NCI-H1105 treated with DMSO at 0.1 percent for 48 hours (cell line): ENCODE results near the gene UGT1A3.

Experiments
- DNase-seq: peaks from one replicate; lab custom pipeline; 2025; lab: John Stamatoyannopoulos, UW

The UGT1A3 gene

DNA sequence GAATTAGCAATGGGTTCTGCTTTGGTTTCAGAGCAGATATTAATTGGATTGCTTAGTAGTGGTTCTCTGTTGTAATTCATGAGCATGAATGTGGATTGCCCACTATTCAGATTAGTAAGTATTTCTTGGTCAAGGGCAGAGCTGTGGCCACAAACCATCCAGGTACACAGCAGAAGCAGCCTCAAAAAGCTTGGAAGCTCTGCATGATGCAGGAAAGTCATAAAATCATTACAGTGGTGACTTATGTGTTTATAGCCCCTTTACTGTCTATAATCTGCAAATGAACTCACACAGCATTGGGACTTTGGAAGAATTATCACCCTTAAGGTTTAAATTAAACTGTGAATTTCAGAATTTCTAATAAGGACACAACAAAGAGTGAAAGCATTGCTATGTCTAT lies 29.3 kb downstream of the UGT1A3 start:
- DNase-seq: no peak

DNA sequence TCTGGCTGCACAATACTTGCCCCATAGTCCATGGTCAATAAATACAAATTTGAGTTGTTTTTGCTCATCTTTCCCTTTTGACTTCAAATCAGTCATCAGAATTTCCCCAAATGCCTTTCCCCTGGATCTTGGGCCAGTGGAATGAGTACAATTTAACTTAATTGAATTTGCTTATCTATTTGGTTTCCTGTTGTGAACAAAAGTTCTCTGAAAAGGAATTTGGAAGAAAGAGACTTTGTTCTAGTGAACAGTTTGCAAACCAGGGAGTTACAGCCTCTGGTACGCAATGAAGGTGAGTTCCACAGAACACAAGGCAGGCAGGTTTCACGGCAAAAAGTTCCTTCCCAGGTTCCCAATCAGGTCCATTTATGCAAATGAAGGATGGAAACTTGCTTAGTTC lies 30.0 kb downstream of the UGT1A3 start:
- no peak for DNase-seq

DNA sequence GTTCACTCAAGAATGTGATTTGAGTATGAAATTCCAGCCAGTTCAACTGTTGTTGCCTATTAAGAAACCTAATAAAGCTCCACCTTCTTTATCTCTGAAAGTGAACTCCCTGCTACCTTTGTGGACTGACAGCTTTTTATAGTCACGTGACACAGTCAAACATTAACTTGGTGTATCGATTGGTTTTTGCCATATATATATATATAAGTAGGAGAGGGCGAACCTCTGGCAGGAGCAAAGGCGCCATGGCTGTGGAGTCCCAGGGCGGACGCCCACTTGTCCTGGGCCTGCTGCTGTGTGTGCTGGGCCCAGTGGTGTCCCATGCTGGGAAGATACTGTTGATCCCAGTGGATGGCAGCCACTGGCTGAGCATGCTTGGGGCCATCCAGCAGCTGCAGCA lies 31.2 kb downstream of the UGT1A3 start, which contains the start of gene UGT1A1:
TSS of gene UGT1A1 (plus strand) at position 228 of the 400 bp plus-strand sequence. CDS start at position 246, 18 bp downstream.
- DNase-seq: no peak

DNA sequence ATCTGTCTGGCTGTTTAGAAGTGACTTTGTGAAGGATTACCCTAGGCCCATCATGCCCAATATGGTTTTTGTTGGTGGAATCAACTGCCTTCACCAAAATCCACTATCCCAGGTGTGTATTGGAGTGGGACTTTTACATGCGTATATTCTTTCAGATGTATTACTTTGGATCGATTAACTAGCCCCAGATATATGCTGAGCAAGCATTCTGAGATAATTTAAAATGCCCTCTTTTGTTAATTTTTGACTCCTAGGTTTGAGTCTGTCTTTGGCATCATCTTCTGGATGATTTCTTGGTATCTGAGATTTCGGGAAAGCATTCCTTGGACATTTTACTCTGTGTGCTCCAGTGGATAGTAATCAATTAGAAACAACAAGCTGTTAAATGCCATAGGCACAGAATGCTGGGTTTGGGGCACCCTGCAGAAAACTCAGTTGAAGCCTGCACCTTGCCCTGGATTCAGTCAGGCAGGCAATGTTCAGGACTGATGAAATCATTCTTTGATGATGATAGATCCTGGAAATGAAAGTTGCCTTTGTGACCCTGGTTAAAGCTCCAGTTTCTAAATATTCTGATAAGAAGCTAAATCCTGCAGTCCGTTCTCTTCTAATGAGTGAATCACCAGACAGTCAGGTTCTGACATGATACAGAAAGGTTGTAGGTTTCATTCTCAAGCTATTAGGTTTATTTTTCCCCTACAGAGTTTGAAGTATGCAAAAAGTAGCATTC lies 32.4 kb downstream of the UGT1A3 start:
- DNase-seq: no peak

DNA sequence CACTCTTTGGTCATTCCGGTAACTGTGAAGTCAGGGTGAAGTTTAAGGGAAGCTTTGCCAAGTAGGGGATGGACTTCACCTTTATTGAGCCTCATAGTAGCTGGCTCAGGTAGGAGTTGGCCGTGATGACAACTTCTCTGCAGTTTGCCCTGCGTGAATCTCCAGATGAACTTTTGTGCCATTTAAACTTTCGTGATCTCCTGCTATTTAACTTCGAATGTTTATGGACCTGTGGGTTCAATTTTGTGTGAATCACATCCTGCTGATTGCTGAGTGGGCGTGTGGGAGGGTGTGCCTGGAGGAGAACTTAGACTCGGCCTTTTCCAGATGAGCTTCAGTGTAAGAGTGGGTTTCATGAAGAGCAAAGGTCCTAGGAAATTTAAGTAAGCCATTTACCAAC lies 35.4 kb downstream of the UGT1A3 start:
- DNase-seq: no peak

DNA sequence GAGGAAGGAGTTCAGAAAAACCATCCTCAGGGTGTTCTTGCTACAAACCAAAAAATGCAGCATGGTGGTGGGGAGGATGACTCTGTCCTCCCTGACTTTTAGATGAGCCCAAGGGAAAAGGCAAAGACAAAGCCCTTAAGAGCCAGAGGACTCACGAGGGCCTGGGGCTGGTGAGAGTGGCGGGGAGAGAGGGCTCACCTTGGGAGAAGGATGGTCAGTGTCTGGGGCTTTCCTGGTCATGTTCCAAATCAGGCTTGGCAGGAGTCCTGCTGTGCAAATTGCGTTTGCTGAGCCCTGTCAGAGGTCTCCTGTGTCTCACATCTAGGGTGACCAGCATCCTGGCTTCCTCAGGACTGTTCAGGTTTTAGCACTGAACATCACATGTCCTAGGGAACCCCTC lies 35.9 kb downstream of the UGT1A3 start:
- DNase-seq: no peak

DNA sequence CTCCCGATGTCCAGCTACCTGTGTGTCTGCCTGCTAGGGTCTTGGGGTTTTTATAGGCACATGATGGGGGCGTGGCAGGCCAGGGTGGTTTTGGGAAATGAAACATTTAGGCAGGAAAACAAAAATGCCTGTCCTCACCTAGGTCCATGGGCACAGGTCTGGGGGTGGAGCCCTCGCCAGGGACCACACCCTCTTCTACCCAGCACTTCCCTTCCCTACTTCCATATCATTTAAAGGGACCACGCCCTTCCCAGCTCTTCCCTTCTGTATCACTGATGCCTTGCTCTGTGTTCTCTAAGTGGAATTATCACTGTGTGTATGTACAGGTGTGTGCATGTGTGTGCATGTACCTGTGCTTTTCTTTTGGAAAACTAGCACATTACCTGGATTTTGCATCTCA lies 37.6 kb downstream of the UGT1A3 start:
- DNase-seq: no peak

DNA sequence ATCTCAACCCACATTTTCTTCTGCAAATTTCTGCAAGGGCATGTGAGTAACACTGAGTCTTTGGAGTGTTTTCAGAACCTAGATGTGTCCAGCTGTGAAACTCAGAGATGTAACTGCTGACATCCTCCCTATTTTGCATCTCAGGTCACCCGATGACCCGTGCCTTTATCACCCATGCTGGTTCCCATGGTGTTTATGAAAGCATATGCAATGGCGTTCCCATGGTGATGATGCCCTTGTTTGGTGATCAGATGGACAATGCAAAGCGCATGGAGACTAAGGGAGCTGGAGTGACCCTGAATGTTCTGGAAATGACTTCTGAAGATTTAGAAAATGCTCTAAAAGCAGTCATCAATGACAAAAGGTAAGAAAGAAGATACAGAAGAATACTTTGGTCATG lies 39.2 kb downstream of the UGT1A3 start:
- no peak for DNase-seq

DNA sequence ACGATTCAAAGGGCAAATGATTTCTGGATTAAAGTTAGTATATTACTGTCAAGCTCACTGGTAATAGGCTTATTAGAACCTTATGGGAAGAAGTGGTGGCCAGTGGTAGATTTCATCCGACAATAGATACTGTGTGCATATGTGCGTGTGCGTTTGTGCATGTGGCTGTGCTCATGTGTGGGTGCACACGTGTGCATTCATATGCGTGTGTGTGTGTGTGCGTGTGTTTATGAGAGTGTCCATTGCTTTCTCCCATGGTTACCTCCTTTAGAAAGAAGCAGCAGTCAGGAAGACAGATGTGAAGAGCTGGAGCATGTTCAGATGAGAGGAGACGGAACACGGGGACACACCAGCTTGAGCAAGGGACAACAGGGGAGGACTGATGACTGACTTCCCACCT lies 40.4 kb downstream of the UGT1A3 start:
- DNase-seq: no peak

DNA sequence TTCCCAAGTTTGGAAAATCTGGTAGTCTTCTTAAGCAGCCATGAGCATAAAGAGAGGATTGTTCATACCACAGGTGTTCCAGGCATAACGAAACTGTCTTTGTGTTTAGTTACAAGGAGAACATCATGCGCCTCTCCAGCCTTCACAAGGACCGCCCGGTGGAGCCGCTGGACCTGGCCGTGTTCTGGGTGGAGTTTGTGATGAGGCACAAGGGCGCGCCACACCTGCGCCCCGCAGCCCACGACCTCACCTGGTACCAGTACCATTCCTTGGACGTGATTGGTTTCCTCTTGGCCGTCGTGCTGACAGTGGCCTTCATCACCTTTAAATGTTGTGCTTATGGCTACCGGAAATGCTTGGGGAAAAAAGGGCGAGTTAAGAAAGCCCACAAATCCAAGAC lies 43.3 kb downstream of the UGT1A3 start:
- no peak for DNase-seq

DNA sequence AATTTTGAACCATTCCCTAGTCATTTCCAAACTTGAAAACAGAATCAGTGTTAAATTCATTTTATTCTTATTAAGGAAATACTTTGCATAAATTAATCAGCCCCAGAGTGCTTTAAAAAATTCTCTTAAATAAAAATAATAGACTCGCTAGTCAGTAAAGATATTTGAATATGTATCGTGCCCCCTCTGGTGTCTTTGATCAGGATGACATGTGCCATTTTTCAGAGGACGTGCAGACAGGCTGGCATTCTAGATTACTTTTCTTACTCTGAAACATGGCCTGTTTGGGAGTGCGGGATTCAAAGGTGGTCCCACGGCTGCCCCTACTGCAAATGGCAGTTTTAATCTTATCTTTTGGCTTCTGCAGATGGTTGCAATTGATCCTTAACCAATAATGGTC lies 43.7 kb downstream of the UGT1A3 start:
- DNase-seq: no peak

DNA sequence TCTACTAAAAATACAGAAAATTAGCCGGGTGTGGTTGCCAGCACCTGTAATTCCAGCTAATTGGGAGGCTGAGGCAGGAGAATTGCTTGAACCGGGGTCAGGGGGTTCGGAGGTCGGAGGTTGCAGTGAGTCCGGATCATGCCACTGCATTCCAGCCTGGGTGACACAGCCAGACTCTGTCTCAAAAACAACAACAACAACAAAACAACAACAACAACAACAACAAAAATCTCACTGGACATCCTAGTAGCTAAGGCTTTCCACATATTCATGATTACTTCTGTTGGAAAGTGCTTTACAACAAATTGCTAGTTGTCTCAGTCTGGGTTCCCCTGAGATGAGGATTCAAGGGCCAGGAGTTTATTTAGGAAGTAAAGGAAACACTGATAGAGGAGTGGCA lies 45.0 kb downstream of the UGT1A3 start:
- no peak for DNase-seq

DNA sequence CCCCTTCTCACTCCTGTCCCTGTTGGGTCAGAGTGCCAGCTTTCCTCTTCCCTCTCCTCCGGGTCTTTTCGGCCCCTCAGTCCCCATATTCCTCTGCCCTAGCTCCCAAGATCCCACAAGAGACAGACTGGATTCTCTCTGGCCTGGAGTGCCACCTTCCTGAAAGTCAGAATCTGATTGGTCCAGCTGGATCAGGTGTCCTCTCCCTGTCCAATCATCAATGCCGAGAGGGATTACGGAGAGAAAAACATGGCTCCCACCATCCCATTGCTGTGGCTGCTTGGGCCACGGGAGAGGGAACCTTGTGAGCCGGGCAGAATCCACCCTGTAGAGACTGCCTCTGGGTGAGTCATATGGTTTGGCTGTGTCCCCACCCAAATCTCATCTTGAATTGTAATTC lies 46.6 kb downstream of the UGT1A3 start:
- DNase-seq: no peak

DNA sequence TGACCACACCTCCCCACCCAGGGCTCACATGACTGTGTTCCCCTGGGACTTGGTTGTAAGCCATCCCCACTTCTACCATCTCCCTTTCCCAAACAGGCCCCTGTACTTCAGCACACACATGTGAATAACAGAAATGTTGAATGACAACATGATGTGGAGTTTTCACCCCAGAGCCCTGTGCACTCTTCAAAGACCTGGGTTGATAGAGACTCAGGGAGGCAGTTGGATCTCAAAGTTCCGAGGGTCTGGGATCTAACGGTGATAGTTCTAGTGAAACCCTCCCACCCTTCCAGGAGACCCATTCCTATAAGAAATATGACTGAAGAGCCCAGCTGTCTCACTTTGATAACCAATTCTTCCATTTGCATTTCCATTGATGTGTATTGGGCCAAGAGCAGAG lies 49.2 kb downstream of the UGT1A3 start, which contains the start of gene MROH2A:
TSS of gene MROH2A (plus strand) at position 301 of the 400 bp plus-strand sequence. CDS start 1,029 bp downstream, outside the sequence.
- no peak for DNase-seq

DNA sequence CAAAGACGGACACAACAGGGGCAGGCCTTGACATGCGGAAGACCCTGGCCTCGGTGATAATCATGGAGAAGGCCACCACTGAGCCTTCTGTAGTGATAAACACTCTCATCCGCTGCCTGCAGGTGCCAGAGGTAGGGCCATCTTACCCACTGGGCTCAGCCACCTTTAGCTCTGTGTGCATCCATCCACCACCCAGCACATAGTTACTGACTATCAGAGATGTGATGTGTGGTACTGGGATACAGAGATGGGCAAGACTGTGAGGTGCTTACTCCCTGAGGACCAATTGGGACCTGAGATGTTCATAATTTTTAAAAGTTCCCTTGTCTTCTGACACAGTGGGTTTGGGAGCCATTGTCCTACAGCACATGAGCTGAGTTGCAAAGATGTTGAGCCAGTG lies 50.9 kb downstream of the UGT1A3 start:
- no peak for DNase-seq

DNA sequence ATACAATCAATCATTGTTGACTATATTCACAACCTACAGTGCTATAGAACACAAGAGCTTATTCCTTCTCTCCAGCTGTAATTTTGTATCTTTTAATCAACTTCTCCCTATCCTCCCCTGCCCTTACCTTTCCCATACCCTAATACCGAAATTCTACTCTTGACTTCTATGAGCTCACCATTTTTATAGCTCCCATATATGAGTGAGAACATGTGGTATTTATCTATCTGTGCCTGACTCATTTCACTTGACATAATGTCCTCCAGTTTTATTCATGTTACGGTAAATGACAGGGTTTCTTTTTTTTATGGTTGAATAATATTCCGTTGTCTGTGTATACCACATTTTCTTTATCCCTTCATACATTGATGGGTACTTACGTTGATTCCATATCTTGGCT lies 51.9 kb downstream of the UGT1A3 start:
- DNase-seq: no peak

DNA sequence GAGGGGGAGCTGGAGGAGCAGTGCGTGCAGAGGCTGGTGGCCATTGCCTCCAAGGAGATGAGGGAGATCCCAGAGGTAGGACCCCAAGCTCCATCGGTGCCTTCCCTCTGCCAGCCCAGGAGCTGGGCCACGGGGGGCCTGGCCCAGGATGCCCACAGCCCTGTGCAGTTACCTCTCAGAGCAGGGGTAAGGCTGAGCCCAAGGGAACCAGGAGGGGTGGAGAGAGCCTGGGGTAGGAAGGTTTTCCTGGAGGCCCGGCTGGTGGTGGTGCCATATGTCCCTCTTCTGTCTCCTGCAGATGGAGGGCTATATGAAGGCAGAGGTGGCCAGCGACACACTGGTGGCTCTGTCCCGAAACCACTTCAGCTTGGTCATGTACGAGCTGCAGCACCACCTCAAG lies 60.7 kb downstream of the UGT1A3 start:
- DNase-seq: no peak

DNA sequence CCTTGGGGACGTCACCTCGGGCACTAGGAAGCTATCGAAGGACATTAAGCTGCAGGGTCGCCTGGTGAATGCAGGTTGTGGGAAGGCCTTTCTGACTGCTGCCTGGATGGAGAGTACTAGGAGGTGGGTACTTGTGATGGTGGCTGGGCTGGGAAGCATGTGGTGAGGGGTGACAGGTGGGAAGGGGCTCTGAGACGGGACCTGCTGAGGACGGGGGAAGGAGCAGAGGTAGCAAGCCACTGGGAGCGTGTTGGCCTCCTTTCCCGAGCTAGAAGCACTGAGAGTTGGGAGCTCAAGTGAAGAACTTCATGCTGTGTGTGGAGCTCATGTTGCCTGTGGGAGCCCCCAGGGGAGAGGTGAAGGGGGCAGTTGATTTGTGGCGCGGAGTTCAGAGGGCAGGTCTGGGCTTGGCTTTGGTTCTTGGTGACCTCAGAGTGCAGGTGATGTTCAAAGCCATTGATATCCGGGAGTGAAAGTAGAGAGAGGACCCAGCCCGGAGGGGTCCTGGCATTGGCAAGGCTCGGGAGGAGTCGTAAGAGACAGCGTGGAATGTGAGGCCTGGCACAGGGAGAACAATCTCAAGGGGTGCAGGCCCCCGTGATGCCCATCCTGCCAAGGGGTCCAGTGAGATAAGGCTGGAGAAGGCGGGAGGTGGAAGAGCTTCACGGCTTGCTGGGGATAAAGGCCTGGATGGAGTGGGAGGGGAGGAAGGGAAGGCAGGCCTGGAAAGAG lies 62.5 kb downstream of the UGT1A3 start:
- DNase-seq: no peak

DNA sequence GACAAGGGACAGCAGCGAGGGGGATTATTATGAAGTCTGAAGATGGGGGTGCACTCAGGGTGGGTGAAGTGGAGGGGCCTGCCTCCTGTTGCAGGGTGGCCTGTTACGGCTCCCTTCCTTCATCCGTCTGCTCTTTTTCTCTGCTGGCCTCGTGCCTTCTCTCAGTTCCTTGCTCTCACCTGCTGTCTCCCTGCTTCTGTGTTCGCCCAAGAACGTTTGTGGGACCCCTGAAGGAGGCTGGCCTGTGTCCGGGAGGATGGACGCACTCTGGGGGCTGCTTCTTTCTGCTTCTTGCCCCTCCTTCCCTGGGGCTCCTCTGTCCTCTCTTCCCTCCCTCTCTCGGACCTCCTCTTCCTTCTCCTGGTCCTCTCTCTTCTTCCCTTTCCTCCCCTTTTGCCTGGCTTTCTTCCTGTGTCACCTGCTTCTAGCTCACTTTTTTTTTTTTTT lies 63.1 kb downstream of the UGT1A3 start:
- no peak for DNase-seq

DNA sequence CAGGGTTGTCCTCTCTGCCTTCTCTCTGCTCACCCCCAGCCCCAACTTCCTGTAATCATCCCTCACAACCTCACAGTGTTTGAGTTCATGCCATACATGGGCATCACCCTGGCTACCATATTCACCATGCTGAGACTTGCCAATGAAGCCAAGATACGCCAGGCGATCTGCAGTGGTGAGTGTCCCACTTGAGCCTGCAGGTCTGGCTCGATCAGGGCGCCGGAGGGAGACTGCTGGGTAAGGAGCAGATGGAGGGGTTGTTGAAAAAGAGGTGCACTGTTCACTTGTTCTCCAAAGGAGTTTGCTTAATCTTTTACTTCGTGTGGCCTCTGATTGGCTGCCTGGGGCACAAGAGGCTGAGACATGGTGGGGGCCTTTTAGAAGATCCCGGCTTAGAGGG lies 63.9 kb downstream of the UGT1A3 start:
- no peak for DNase-seq

DNA sequence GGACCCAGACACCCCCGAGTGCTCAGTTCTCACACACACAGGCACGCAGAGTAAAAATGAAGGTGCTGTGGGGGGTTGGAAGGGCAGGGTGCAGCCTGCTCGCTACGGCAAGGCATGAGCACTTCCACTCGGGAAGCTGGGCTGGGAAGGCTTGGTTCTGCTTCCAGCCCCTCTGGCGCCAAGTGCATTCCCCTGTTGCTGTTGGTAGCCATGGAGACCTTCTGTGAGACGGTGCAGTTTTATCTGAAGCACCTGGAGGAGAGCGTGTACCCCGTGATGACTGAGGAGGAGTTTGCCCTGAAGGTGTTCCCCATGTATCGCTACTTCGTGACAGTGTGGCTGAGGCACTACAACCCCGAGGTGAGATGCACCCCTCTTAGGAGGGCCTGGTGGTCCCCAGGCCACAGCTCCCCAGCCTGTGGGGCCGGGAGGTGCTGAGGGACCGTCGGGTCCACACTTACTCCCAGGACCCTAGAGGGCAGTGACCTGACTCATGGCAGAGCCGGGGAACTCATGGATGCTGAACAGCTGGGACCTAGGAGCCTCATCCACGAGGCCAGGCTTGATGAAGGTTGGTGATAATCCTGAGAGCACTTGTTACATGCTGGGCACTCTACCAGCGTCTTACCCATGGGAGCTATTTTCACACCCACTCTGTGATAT lies 64.8 kb downstream of the UGT1A3 start:
- DNase-seq: no peak

DNA sequence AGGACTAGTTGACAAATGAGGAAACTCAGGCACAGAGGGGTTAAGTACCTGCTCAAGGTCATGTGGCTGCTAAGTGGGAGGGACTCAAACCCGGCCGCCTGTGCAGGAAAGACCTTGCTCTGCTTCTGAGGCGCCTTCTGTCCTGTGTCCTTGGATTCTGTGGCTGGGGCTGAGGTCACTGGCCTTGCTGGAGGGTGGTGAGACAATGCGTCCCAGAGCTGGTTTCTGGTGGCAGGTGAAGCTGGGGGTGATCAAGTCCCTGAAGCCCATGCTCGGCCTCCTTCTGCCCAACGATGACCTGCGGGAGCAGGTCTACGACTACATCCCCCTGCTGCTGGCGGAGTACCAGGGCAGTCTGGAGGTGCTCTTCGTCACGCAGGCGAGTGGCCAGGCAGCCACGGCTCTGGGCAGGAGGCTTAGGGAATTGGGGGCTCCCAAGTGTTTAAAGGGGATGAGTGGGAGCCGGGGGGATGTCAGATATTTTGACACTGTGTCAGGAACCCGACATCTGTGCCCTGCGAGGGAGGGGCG lies 65.4 kb downstream of the UGT1A3 start:
- DNase-seq: no peak

DNA sequence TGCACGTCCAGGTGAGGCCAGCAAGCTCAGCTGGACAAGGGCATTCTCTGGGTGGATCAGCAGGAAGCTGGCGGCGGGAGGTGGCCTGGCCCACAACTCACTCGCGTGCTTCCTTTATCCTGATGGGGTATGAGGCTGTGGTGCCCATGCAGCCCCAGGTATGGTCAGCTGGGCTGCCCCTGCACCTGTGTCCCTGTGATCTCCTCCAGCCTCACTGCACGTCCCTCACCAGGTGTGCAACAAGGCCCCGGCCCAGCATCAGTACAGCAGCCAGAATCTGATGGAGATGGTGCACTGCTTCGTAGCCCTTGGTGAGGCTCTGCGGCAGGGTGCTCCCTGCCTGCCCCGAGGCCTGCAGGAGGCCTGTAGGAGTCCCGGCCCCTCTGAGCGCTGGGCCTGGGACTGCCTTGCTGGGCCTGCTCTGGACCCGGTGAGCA lies 66.9 kb downstream of the UGT1A3 start:
- no peak for DNase-seq
